MM.1S (cell line): ENCODE results near the gene LIX1.

ENCODE experiments used
- DNase-seq: peaks from one replicate; pipeline ENCODE4 v3.0.0-alpha.2; 2015
- H2AFZ ChIP-seq: fragments of 300-600 bp; sonication (generic); 2 replicates; pipeline ENCODE4 v1.6.0; 2016; ENCODE audit warnings: antibody characterized with exemption, low read length
- H3F3A ChIP-seq: fragments of 300-600 bp; sonication (generic); 2 replicates; pipeline ENCODE4 v1.6.1; 2016; ENCODE audit warnings: mild to moderate bottlenecking, antibody characterized with exemption, low read length, moderate library complexity, mixed read lengths; ENCODE audit not compliant: insufficient read depth
- H3K27ac ChIP-seq: fragments of 300-600 bp; sonication (generic); 2 replicates; pipeline ENCODE4 v1.5.1; 2016; ENCODE audit warnings: mild to moderate bottlenecking, low read length
- H3K27me3 ChIP-seq: fragments of 300-600 bp; sonication (generic); replicated peaks from 2 replicates; pipeline ENCODE4 v1.6.0; 2016; ENCODE audit warnings: low read length; ENCODE audit not compliant: insufficient read depth
- H3K36me3 ChIP-seq: fragments of 300-600 bp; sonication (generic); replicated peaks from 2 replicates; pipeline ENCODE4 v1.6.1; 2016; ENCODE audit warnings: mild to moderate bottlenecking, low read length, mixed read lengths; ENCODE audit not compliant: insufficient read depth
- H3K4me1 ChIP-seq: fragments of 300-600 bp; sonication (generic); 2 replicates; pipeline ENCODE4 v1.6.1; 2016; ENCODE audit warnings: low read length, mixed read lengths
- H3K4me2 ChIP-seq: fragments of 300-600 bp; sonication (generic); 2 replicates; pipeline ENCODE4 v1.6.0; 2016; ENCODE audit warnings: low read depth, low read length
- H3K4me3 ChIP-seq: fragments of 300-600 bp; sonication (generic); 2 replicates; pipeline ENCODE4 v1.5.1; 2016; ENCODE audit warnings: low read length, mixed read lengths
- H3K79me2 ChIP-seq: fragments of 300-600 bp; sonication (generic); 2 replicates; pipeline ENCODE4 v1.6.1; 2016; ENCODE audit warnings: mixed run types, low read length, mixed read lengths
- H3K9ac ChIP-seq: fragments of 300-600 bp; sonication (generic); 2 replicates; pipeline ENCODE4 v1.6.1; 2016; ENCODE audit warnings: low read length, mixed read lengths
- H3K9me2 ChIP-seq: fragments of 300-600 bp; sonication (generic); replicated peaks from 2 replicates; pipeline ENCODE4 v1.6.1; 2016; ENCODE audit warnings: mild to moderate bottlenecking, low read length, mixed read lengths; ENCODE audit not compliant: insufficient read depth
- H3K9me3 ChIP-seq: fragments of 300-600 bp; sonication (generic); replicated peaks from 2 replicates; pipeline ENCODE4 v1.6.1; 2016; ENCODE audit warnings: mild to moderate bottlenecking, low read length, mixed read lengths; ENCODE audit not compliant: insufficient read depth
- H4K20me1 ChIP-seq: fragments of 300-600 bp; sonication (generic); 2 replicates; pipeline ENCODE4 v1.6.1; 2016; ENCODE audit warnings: mild to moderate bottlenecking, low read length, moderate library complexity, mixed read lengths; ENCODE audit not compliant: insufficient read depth
- CTCF ChIP-seq: fragments of 300-600 bp; sonication (generic); IDR thresholded peaks from 2 replicates; pipeline ENCODE4 v1.5.1; 2016; ENCODE audit warnings: antibody characterized with exemption, low read length, mixed read lengths
- EZH2 ChIP-seq: fragments of 300-600 bp; sonication (generic); optimal IDR thresholded peaks from 2 replicates; pipeline ENCODE3; 2017; ENCODE audit warnings: low read depth, mild to moderate bottlenecking, antibody characterized with exemption, low read length, mixed read lengths
- EZH2phosphoT487 ChIP-seq: fragments of 300-600 bp; sonication (generic); IDR thresholded peaks from 2 replicates; pipeline ENCODE4 v1.6.1; 2018; ENCODE audit warnings: antibody characterized with exemption, low read length

LIX1 gene

GRCh38 chr5:97172227-97172626, 29.8 kb upstream of the LIX1 start:
- Histone ChIP-seq H3K9me3 (no peaks in the 10 kb centered on the region), H3K4me1 (peaks cover 9% of the 10 kb centered on the region; the same call in 1 of the 2 replicates), H3K27me3 (no peaks in the 10 kb centered on the region), H3K9me2 (no peaks in the 10 kb centered on the region), H2AFZ (no peak overlapping the region), H4K20me1 (no peaks in the 10 kb centered on the region), H3K36me3 (peaks cover 3% of the 10 kb centered on the region; the same call in 1 of the 2 replicates), H3K4me3 (no peak overlapping the region), H3K4me2 (no peak overlapping the region), H3F3A (peaks cover 12% of the 10 kb centered on the region), H3K27ac (no peak overlapping the region), H3K9ac (no peak overlapping the region), H3K79me2 (no peaks in the 10 kb centered on the region)
- TF ChIP-seq EZH2phosphoT487 (no peak), EZH2 (no peak), CTCF (no peak)
- no peak for DNase-seq

- H3K36me3 ChIP-seq: 0 out of 2 replicates have a peak, but pooled peaks cover 3% of the 10 kb centered on the region
- peaks cover 12% of the 10 kb centered on the region; the same call in 1 of the 2 replicates for H3K4me1 ChIP-seq
- no peaks in the 10 kb centered on the region for H3K79me2 ChIP-seq
- H3K9me3 ChIP-seq: no peaks in the 10 kb centered on the region
- no peaks in the 10 kb centered on the region for H3K9me2 ChIP-seq
- H3F3A ChIP-seq: peaks cover 16% of the 10 kb centered on the region
- no peaks in the 10 kb centered on the region for H4K20me1 ChIP-seq
- no peaks in the 10 kb centered on the region for H3K27me3 ChIP-seq
- H3K4me2 ChIP-seq: no peak overlapping the region
- H2AFZ ChIP-seq: no peak overlapping the region
- H3K9ac ChIP-seq: no peak overlapping the region
- DNase-seq: no peak
- no peak overlapping the region for H3K27ac ChIP-seq
- H3K4me3 ChIP-seq: no peak overlapping the region
- no peak for TF ChIP-seq EZH2phosphoT487
- no peak for TF ChIP-seq CTCF
- TF ChIP-seq EZH2: no peak
Measured at GRCh38 chr5:97171703-97172102, 29.3 kb upstream of the LIX1 start.

- H3K36me3 ChIP-seq: no peaks in the 10 kb centered on the region; the same call in 1 of the 2 replicates
Measured at GRCh38 chr5:97167435-97167834, 25.0 kb upstream of the LIX1 start.

More at GRCh38 chr5:97167435-97167834, 25.0 kb upstream of the LIX1 start:
- Histone ChIP-seq H2AFZ (no peak overlapping the region), H3K9me2 (no peaks in the 10 kb centered on the region), H3K4me3 (peak overlapping the region; percentile 29), H4K20me1 (no peaks in the 10 kb centered on the region), H3K4me2 (peak overlapping the region; percentile 67), H3F3A (peaks cover 20% of the 10 kb centered on the region), H3K9me3 (no peaks in the 10 kb centered on the region), H3K27me3 (no peaks in the 10 kb centered on the region), H3K9ac (no peak overlapping the region; the same call in 1 of the 2 replicates), H3K4me1 (peaks cover 12% of the 10 kb centered on the region; the same call in 1 of the 2 replicates), H3K79me2 (no peaks in the 10 kb centered on the region), H3K27ac (peak overlapping the region; percentile 37; the same call in 1 of the 2 replicates)
- no peak for TF ChIP-seq EZH2
- TF ChIP-seq EZH2phosphoT487: no peak
- no peak for TF ChIP-seq CTCF
- peak; percentile 25 for DNase-seq
